Measurements from ENCODE around the gene ZNF566.
"Not testable (repeated sequence)": the region's sequence is repeated elsewhere in the genome, so short reads cannot be mapped to it uniquely, and the experiment has no call there.

Gene ZNF566

DNA sequence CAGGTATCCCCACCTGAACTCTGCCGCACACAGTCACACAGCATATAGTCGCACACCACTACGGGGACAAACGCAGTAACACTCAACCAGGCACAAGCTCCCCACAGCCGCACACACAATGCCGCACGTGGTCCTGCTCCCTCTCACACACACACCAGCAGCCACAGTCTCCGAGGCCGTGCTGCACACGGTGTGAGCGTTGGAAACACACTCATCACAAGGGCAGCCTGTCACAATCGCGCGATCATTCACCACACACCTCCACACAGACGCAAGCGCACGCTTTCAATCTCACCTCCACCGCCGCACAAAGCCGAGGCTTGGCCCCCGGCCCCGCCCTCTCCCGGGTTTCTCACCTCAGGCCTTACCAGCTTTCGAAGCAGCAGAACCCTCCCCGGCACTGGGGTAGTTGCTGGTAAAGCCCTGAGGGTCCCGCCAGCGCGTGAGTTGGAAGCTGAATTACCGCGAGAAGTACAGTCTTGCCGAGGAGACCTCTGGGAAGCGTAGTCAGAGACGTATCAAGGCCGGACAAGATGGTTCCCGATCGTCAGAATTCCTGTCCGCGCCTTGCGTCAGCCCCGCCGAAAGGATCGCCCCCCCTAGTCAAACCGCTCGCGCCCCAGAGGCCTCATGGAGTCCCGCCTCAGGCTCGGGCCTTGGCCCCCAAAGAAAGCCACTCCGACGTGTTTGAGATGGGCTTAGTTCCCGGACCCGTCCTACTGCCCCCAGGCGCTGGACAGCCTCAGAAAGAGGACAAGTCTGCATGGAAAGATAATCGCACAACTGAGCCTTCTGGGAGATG is at the start of gene ZNF566:
Gene ZNF566 (minus strand): TSS at position 444 of the 802 bp plus-strand sequence. CDS start 13,004 bp downstream, outside the sequence.
- DNase-seq, result peak; percentile 97

DNA sequence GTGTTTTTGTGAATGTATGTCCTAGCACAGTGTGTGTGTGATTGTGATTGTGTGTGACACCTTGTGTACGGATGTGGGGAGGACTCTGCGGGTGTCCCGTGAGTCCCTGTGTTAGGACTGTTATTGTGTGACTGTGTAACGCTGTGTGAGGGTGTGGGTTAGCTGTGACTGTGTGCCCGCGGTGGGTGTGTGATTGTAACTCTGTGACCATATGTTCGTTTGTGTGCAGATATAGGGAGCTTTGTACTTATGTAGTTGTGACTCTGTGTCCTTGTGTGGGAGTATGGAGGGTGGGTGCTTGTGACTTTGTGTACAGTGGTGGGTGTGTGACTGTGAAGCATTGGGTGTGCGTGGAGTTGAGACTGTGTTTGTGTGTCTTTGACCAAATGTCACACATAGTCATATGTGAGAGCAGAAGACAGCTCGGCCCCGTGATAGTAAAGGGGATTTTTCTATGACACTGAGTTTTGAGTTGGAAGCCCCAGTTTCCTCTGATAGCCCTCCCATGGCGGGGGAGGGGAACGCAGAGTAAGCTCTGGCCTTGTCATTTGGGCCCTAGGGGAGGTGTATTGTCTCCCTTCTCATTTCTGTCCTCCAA is 39.7 kb upstream of the ZNF566 start:
- peak; percentile 30 to 45 for DNase-seq

DNA sequence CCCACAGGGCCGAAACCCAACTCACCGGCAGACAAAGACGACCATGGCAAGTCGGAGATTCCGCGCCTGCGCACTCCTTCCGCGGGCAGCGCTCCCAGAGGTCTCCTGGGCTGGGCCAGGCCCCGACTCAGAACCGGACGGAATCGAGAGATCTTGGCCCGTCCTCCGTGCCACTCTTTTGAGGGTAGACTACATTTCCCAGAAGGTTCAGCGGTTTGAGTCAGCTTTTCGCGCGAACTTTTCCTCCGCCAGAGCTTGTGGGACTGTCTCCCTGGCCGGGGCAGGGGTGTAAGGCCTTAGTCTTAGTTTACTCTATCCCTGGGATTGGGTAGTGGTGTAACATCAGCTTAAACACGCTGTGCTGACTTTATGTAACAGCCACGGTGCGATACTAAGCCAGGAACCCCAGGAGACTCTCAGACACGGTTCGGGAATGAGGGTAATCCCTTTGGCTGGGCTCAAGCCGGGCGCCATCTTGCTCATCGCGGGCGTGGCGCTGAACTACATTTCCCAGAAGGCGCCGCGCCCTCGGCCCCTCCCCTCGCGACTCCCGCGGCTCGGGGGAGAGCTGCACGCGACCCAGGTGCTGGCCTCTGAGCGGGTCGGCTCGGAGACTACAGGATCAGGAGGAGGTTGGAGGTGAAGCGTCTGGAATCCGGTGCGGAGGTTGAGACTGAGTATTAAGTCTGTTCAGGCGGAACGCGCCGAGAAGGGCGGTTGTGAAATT is 39.0 kb upstream of the ZNF566 start, which contains the start of gene ZNF260:
Gene ZNF260 (minus strand): TSS at position 78 of the 727 bp plus-strand sequence. CDS start 13,033 bp downstream, outside the sequence.
- DNase-seq, result peak; percentile 96

DNA sequence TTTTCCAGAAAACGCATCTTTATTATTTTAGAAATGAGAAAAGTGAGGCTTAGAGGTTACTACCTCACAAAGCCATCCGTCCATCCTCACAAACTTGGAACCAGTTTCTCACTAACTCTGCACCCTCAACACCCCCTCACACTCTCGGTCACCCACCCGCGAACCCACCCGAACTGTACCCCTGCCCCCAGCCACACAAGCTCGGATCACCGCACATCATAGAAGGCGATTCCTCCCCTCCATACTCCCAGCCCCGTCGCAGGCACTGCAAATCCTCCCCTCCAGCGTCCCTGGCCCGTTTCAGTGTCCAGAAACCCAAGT is 38.5 kb upstream of the ZNF566 start:
- no peak for DNase-seq

DNA sequence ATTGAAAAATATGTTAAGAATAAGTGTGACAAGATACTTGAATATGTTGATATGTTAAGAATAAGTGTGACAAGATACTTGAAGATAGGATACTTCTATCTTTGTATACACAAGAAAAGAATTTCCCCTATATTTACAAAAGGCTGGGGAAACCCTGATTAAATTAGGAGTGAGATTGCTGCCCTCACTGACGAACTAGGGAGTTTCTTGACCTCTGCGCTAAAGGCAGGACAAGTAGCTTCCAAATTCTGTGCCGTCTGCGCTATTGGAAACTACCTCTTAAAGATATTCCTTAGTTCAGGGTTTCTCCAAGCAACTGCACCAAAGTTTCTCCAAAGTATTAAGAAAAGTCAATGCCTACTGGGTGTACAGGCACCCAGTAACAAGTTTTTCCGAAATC is 38.0 kb upstream of the ZNF566 start:
- DNase-seq, result no peak

DNA sequence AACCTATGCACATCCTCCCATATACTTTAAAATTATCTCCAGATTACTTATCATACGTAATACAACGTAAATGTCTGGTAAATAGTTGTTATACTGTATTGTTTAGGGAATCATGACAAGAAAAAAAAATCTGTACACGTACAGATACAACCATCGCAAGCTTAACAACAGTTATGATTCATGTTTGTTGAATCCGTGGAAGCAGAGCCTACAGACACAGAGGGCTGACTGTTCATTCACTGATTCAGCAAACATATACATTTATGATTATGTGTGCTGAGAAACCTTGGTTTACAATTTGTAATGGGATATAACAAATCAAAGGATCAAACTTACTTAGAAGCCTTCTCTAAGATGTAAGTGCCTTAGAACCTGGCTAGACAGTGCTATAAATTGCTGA is 37.2 kb upstream of the ZNF566 start:
- no peak for DNase-seq

DNA sequence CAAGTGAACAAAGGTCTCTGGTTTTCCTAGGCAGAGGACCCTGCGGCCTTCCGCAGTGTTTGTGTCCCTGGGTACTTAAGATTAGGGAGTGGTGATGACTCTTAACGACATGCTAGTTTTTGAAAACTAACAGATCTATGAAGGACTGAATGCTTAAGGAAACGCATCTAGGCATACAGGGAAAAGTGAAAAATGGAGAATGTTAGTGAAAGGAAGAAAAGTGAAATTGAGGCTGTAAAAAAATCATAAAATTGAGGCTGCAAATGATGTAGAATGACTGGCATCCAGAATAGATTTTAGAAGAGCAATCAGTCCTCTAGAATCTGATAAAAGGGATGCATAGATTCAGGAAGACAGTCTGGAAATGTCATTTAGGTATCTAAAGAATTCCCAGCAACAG is 35.3 kb upstream of the ZNF566 start:
- no peak for DNase-seq

DNA sequence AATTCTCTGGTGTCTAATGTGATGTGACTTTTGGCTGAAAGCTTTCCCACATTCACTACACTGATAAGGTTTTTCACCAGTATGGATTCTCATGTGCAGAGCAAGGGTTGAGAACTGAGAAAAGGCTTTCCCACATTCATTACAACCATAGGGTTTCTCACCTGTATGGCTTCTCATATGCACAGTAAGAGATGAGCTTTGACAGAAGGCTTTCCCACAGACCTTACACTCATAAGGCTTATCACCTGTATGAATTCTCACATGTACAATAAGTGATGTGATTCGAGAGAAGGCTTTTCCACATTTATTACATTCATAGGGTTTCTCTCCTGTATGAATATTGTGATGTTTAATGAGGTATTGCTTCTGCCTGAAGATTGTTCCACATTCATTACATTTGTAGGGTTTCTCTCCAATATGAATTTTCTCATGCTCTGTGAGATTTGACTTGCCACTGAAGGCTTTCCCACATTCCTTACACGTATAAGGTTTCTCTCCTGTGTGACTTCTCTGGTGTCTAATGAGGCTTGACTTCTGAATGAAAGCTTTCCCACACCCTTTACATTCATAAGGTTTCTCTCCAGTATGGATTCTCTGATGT is 24.8 kb upstream of the ZNF566 start:
- no peak for DNase-seq

DNA sequence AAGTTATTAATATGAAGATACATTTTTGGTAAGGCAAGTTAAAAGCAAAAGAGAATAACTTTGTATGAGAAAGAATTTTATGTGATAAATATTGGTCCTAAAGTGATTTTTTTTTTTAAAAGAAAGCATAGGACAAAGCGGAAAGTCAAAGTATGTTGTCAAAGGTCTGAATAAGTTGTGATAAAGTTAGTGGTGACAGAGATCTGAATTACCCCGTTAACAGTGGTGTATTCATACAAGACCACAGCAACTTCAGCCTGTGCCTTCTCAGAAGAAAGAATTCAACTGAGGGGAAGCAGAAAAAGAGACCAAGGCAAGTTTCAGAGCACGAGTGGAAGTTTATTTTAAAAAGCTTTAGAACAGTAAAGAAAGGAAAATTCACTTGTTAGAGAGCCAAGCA is 19.0 kb upstream of the ZNF566 start:
- no peak for DNase-seq

DNA sequence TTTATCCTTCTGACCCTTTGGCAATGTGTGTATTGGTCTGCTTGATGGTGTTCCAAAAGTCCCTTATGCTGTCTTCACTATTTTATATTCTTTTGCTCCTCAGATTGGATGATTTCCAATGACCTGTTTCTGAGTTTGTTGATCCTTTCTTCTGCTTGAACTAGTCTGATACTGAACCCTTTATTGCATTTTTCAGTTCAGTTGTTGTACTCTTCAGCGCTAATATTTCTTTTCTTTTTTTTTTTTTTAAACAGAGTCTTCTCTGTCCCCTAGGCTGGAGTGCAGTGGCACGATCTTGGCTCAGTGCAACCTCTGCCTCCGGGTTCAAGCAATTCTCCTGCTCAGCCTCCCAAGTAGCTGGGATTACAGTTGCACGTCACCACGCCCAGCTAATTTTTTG is 12.6 kb upstream of the ZNF566 start:
- no peak for DNase-seq

DNA sequence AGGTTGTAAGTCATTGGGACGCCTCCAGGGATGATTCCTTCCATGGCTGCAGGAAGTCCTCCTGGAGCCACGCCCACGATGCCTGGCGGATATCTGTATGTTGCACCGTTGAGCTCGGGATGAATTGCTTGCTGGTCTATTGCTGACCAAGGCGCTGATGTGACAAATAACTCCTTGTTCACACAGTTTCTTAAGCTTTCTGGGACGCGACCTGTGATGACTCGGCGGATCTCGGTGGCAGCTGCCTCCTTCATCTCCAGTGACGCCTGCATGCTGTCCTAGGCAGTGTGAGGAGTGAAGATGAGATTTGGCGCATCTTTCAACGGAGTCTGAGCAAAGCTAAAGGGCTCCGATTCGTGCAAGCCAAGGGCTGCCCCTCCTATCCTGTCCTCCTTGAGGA is 7.6 kb upstream of the ZNF566 start:
- no peak for DNase-seq

DNA sequence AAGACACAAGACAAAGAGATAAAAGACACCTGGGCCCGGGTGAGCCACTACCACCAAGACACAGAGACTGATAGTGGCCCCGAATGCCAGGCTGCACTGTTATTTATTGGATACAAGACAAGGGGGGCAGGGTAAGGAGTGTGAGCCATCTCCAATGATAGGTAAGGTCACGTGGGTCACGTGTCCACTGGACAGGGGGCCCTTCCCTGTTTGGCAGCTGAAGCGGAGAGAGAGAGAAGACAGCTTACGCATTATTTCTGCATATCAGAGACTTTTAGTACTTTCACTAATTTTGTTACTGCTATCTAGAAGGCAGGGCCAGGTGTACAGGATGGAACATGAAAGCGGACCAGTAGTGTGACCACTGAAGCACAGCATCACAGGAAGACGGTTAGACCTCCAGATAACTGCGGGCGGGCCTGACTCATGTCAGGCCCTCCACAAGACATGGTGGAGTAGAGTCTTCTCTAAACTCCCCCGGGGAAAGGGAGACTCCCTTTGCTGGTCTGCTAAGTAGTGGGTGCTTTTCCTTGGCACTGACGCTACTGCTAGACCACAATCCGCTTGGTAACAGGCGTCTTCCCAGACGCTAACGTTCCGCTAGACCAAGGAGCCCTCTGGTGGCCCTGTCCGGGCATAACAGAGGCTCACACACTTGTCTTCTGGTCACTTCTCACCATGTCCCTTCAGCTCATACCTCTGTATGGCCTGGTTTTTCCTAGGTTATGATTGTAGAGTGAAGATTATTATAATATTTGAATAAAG is 3.5 kb upstream of the ZNF566 start:
- peak; percentile 34 to 57 for DNase-seq

DNA sequence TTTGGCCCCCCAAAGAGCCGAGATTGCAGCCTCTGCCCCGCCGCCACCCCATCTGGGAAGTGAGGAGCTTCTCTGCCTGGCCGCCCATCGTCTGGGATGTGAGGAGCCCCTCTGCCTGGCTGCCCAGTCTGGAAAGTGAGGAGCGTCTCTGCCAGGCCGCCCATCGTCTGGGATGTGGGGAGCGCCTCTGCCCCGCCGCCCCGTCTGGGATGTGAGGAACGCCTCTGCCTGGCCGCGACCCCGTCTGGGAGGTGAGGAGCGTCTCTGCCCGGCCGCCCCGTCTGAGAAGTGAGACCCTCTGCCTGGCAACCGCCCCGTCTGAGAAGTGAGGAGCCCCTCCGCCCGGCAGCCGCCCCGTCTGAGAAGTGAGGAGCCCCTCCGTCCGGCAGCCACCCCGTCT is 1.5 kb upstream of the ZNF566 start:
- DNase-seq, result not testable (repeated sequence)

DNA sequence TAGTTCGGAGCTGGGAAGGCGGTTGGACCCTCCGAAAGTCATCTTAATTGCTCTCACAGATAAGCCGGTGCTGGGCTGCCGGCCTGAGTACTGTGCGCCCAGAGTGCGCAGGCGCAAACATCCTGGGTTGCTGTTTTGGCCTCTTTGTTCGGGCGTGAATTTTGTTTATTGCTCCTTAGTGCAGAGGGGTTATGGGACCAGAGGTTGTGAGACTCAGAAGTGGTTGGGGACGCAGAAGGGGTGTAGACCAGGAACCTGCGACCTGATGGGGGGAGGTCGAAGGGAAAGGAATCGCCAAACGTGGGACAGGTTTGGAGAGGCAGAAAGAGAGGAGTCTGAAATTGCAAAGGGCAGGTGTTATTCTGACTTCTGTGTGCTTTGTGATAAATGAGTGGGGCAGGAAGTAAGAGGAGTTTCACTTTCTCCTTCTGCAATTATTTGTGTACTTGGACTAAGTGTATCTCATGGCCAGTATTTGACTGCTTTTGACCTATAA is 607 bp upstream of the ZNF566 start:
- peak; percentile 85 to 88 for DNase-seq

DNA sequence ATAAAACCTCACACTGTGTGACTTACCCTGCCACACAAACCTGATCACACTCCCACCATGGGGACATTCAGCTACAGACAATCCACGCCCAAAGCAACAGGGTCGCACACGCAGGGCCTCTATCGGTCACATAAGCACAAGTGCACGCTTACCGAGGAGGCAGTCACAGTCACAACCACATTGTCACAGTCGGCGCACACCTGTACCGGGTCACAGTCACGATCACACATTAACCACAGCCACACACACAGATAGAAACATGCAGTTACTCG is 579 bp downstream of the ZNF566 start:
- peak in 1 of 2 donors; percentile 52 for DNase-seq

DNA sequence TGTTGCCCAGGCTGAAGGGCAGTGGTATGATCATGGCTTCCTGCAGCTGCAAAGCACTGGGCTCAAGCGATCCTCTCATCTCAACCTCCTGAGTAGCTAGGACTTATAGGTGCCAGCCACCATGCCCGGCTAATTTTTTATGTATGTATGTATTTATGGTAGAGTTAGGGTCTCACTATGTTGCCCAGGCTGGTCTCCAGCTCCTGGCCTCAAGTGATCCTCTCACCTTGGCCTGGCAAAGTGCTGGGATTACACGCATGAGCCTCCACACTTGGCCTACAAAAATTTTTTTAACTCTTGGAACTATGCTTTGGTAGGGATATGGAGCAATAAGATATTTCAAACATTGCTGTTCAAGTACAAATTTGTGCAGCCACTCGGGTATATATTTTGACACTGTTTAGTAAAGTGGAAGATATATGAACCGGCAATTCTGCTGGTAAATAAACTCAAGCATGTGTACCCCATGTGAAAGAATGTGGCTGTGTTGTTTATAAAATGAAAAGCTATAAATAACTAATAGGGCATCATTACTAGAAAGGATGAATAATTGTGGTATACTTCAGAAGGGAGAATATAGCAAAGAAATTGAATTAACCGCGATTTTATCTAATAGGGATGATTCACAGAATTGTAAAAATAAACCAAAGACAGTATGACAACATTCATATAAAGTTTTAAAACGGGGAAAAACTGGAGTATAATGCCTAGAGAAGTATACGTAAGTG is 1.1 kb downstream of the ZNF566 start:
- DNase-seq, result no peak

DNA sequence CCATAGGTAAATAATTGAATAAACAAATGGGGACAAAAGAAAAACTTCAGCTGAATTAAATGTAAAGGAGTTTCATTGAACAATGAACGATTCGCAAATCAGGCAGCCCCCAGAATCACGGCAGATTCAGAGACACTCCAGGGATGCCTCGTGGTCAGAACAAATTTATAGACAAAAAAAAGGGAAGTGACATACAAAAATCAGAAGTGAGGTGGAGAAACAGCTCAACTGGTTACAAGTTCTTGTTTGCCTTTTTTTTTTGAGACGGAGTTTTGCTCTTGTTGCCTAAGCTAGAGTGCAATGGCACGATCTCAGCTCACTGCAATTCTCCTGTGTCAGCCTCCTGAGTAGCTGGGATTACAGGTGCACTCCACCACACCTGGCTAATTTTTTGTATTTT is 5.7 kb downstream of the ZNF566 start:
- no peak for DNase-seq

DNA sequence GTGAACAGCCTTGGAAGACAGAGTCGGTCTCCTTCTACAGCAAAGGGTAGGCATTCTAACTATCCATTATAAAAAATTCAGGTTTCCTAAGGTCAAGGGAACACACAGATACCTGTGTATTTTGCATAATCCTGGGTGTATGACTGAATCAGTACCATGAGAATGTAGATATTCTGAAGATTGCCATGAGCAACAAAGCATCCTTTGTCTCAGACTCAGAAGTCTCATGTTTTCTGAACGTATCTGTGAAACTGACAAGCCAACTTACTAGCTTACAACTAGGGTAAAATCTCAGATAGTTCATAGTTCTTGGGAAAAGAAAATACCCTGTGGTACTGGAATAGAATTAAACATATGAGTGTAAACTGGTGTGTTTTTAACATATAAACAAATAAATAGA is 6.5 kb downstream of the ZNF566 start:
- no peak for DNase-seq

DNA sequence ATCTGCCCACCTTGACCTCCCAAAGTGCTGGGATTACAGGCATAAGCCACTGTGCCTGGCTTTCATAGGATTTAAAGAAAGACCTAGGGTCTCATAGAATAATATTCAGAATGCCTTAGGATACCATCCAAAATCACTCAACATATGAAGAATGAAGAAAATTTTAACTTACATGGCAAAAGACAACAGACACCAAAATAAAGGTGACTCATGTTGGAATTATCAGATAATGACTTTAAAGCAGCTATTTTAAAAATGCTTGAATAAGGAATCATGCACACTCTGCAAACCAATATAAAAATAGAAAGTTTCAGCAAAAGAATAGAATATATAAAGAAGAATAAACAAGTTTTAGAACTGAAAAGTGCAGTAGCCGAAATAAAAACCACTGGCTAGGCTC is 29.3 kb downstream of the ZNF566 start:
- DNase-seq, result no peak

DNA sequence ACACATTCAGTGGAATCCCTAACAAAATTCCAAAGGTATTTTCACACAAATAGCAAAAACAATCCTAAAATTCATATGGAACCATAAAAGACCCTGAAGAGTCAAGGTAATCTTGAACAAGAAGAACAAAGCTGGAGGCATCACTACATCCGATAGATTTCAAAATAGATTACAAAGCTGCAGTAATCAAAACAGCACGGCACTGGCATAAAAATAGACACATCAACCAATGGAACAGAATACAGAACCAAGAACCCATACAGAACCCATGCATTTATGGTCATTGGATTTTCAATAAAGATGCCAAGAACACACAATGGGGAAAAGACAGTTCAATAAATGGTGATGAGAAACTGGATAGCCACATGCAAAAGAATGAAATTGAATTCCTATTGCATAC is 32.5 kb downstream of the ZNF566 start:
- no peak for DNase-seq

DNA sequence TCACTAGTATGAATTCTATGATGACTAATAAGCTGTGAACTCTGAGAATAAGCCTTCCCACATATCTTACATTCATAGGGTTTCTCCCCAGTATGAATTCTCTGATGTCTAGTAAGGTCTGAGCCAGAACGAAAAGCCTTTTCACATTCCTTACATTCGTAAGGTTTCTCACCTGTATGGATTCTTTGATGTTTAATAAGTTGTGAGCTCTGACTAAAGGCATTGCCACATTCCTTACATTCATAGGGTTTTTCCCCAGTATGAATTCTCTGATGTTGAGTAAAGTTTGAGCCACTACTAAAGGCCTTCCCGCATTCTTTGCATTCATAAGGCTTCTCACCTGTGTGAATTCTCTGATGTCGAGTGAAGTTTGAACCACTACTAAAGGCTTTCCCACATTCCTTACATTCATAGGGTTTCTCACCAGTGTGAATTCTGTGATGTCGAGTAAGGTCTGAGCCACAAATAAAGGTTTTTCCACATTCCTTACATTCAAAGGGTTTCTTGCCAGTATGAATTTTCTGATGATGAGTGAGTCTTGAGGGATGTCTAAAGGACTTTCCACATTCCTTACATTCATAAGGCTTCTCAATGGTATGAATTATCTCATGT is 40.2 kb downstream of the ZNF566 start:
- no peak for DNase-seq

DNA sequence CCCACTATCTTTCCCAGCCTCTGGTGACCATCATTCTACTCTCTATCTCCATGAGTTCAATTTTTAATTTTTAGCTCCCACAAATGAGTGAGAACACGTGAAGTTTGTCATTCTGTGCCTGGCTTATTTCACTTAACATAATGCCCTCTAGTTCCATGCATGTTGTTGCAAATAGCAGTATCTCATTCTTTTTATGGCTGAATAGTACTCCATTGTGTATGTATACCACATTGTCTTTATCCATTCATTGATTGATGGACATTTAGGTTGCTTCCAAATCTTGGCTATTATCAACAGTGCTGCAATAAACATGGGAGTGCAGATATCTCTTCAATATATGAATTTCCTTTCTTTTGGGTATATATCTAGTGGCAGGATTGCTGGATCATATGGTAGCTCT is 48.0 kb downstream of the ZNF566 start:
- no peak for DNase-seq

Data from CD4-positive, alpha-beta T cell treated with Interleukin-4 for 1 hour (primary cell).